ENCODE measurements around the gene BCDIN3D. TPM values are rescaled to one million over a fixed set of nuclear protein-coding genes. Genes with fewer than 3 reads are reported as not detected.
A peak's percentile ranks its signal among the peaks of the same experiment; 100 is the strongest.

Gene BCDIN3D
- total RNA-seq, 1 donor from 2014 or later = 4.9 TPM

DNA sequence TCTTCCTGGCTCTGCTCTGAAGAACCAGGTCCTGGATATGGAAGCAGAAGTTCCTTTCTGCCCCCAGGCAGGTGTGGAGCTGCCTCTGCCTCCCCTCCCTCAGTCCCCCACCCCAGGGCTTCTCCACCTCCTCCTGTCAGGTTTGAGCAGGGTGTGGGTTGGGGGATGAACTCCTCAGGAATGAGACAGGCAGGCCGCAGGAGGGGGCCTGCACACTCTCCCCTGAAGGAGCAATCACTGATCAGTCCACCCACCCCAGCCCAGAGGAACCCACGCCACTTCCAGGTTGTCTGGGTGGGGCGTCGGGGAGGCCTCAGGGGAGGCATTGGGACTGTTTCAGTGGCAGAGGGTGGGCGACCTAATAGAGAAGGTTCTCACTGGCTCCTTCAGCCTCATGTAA is 34.2 kb upstream of the BCDIN3D start:
- DNase-seq (ENCODE audit: low read depth) = no peak

DNA sequence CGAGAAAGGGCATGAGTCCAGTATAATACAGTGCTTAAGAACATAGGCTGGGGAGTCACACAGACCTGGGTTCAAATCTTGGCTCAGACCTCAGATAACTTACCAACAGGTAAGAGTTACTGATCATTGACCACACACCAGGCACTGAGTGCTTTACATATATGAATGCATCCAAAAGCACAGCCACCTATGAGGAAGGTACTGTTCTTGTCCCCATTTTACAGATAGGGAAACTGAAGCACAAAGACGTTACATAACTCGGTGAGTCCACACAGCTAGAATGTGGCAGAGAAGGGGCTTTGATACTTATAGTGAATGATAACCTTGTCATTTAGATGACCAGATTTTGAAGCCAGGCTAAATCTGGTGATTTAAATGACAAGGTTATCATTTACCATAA is 33.2 kb upstream of the BCDIN3D start:
- no peak for DNase-seq (ENCODE audit: low read depth)

DNA sequence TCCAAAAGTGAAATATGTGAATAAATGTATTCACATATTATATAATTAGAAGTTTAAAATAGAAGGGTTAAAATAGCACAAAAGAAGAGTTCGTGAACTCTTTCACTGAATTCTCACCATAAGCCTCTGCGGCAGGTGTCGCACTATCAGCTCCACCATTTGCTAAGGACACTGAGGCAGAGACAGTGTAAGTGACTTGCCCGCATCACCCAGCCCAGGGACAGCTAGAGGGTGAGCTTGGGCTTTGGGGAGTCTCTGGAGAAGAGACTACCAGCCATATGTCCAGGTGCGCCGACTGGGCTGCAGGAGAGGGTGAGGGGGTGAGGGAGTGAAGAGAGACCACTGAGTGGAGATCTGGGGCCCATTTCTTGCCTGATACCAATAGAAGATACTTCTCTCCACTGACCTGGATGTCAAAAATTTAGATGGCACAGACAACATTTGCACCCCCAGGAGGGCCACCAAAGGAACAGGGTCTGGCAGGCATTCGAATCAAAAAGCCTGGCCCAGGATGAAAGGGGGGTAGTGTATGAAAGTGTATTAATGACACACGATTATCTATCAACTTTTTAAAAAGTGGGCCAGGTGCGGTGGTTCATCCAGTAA is 32.3 kb upstream of the BCDIN3D start:
- DNase-seq (ENCODE audit: low read depth) = no peak

DNA sequence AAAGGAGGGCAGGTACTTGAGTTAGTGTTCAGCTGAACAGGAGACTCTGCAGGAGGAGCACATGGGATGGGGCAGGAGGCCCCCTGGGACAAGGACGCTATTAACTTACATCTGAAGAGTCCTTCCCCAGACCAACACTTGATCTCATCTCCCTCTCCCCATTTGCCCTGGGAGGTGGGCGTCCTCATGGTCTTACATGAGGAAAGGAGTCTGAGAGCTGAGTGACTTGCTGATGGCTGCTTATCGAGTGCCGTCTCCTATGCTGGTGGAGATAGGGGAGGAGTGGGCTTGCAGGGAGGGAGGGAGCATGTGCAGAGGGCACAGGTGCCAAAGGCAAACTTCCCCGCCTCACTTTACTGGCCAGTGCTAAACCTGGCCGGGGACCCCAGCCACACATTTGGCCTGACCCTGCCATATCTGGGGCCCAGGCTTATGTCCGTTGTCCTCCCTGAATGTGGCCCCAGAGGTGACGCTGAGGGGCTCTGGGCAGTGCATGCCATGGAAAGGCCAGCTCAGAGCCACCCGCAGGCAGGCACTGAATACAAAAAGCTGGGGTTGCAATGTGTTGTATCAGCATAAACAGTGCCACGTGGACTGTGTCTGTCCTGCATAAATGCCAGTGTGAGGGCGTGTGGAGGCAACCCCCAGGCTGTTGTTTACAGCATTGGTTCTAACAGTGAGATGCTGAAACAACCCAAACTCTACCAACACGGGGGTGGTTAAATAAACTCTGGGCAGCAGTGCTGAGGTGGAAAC is 31.4 kb upstream of the BCDIN3D start:
- no peak for DNase-seq (ENCODE audit: low read depth)

DNA sequence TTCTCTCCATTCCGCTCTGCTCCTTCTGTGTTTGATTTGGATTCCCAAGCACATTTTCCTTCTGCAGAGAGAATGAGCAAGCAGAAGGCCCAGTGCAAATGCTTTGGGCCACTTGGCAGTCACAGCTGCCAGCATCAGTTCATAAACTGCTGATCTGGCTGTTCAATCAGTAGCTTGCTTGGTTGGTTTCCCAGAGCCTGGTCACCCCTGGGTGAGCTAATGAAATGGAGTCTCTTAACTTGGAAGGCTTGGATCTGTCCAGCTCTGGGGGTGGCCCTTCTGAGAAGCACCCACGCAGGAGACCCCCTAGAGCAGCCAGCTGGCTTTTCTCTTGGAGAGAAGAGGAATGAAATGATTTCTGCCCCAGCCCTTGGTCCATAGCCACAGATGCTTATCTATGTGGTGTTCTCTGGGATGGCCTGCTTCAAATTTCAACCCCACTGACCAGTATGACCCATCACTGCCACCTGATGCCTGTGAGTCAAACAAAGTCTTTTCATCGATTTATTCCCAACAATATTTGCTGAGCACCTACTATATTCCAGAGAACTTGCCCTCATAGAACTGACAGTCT is 30.5 kb upstream of the BCDIN3D start:
- DNase-seq (ENCODE audit: low read depth) = peak; percentile 74

DNA sequence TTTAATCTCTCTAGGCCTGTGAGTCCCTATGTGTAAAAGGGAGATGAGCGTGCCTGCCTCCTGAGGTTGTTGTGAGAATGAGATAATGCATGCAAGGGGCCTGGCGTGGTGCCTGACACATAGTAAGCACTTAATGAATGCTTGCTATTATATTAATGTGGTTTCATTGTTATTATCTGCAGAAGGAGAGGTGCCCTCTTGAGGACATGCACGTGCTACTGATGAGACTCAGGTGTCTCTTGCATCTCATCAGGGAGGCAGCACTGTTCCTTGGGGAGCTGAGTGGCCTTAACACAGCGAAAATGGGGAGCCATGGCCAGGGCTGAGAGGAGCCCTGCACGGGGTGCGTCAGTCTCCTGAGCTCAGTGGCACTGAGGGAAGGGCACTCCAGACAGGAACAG is 29.9 kb upstream of the BCDIN3D start:
- peak; percentile 16 for DNase-seq (ENCODE audit: low read depth)

DNA sequence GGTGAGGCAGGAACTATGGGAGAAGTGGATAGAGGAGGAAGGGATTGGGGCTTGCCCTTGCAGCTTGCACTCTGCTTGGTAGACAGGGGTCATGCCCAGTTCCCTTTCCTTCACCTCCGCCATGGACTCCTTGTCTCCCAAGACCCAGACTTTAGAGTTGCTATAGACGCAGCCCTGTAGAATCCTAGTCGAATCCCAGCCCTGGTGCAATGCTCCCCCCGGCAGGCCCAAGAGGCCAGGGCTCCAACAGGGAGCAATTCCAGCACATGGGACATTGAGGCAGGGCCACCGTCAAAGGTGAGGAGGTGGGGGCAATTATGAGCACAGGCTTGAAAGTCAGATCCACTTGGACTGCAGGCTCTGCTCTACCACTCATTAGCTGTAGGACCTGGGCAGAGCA is 29.5 kb upstream of the BCDIN3D start:
- DNase-seq (ENCODE audit: low read depth) = no peak

DNA sequence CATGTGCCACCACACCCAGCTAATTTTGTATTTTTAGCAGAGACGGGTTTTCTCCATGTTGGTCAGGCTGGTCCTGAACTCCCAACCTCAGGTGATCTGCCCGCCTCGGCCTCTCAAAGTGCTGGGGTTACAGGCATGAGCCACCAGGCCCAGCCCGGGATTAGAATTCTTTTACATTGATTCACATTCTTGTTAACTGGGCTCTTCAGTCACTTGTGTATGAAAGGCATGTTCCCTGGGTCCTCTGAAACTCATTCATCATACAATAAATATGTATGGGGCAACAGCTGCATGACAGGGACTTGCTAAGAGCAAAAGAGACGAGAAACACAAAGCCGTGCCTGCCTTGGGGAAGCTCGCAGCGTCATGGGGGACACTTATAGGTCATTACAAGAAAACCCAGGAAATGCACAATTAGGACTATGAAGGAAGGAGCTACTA is 28.9 kb upstream of the BCDIN3D start:
- peak; percentile 78 for DNase-seq (ENCODE audit: low read depth)

DNA sequence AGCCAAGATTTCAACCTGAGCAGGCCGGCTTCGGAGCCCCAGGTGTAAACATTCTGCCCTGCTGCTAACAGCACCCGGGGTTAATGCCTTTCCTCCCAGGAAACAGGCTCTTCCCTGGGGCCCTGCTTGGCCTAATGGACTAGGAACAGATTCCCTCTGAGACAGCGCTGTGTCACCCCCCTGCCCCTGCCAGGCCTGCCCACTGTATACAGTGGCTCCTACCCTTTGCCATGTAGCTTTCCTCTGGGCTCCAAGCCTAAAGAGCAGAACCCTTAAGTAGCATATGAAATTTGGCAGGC is 28.3 kb upstream of the BCDIN3D start:
- no peak for DNase-seq (ENCODE audit: low read depth)

DNA sequence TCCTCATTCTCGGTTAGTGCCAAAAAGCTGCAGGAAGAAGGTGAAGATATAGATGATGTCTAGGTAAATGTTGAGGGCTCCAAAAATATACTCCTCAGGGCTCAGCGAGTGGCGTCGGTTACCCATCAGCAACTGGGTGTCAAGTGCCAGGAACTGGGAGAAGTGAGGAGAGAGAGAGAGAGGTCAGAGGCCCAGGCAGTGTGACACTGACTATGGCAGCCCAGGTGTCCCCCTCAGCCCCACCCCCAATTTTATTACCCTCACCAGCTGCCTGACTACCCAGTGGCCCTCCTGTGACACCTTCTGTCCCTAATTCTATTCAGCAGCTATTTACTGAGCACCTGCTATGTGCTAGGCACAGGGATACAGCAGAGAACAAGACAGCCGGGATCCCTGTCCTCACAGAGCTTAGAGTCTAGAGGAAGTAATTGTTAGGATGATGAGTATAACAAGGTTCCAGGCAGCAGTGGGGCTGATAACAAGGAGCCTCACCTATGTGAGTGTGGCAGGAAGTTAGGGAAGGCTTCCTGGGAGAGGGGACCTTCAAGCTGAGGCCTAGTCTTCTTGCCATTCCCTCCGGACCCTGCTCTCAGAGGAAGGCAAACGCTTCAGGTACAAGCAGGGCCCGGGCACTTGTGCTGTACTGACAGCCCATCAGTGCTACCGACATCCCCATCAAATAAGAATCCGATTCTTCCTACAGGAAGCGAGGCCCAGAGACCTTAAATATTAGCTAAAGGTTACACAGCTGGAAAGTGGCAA is 27.8 kb upstream of the BCDIN3D start:
- DNase-seq (ENCODE audit: low read depth) = no peak

DNA sequence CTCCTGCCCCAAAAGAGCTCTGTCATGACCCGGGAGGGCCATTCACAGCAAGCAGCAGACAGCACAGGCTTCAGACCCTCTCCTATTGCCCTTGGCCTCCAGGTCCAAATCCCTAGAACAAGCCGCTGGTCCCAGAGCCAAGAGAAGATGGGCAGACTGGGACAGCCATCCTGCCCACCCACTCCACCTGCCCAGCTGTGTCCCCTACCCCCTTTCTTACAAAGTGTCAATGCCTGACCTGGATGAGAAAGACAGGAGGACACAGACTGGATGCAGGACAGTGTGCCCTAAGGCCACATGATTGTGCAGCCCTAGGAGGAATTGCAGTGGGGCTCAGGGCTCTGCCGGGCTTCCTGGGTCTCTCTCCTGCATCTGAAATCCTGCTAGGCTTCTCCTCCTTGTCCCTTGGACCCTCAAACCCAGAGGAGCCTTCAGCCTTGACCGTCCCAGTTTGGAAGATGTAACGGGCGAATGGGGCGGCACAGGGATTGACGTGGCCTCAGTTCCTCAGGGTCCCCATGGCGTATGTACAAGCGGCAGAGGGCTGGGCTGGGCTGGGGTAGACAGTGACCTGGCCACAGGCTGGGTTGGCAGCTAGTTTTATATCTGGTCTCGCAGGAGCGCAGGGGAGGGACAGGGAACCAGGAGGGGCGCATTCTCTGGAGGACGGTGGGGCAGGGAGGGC is 27.1 kb upstream of the BCDIN3D start:
- DNase-seq (ENCODE audit: low read depth) = no peak

DNA sequence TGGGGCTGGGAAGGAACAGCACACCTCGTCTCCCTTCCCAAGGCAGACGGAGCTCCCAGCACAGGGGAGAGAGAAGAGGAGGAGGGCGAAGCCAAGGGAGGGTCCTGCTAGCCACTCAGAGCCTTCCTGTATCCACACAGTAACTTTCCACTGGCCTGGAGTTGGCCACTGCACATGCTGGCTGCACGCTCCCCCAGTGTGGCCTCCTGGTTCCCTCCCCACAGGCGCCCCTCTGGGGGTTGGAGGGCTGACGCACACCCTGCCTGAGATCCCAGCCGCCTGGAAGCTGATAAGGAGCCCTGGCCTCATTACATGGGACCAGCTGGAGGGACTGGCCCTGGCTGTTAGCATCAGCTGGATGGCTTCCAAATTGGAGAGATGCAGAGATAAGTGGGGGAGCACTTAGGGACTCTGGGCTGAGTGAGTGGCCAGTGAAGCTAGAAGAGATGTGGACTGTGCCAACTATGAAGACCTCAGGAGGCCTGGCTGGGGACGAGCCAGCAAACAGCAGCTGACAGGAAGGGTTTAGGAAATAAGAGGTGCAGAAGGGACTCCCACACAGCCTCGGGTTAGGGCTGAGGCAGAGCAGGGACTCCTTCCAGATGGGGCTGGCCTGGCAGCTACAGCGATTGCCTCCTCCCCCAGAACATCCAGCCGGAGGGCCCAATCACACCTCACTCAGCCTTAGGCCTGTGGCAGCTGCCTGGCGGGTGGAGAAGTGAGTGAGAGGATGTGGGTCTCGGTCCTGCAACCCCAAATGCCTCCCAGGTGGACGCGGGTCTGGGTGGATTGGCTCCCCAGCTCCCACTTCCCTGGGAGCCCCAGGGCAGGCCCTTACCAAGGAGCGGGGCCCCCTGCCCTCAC is 26.3 kb upstream of the BCDIN3D start:
- peak; percentile 96 for DNase-seq (ENCODE audit: low read depth)

DNA sequence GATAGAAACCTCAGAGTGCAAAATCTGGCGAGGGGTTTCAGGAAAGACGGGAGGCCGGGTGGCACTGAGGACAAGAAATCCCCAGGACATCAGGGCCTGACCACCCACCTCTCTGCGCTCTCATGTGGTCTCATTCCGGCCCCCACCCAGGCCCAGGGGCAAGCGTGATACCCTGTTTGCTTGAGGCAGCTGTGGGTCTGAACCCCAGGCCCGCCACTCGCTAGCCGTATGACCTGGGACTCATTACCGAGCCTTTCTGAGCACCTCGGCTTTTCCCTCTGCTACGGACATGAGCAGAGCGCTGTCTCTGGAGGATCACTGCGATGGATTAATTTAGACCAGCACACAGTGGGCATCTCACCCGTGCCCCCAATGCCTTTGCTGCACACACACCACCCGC is 25.5 kb upstream of the BCDIN3D start:
- DNase-seq (ENCODE audit: low read depth) = no peak

DNA sequence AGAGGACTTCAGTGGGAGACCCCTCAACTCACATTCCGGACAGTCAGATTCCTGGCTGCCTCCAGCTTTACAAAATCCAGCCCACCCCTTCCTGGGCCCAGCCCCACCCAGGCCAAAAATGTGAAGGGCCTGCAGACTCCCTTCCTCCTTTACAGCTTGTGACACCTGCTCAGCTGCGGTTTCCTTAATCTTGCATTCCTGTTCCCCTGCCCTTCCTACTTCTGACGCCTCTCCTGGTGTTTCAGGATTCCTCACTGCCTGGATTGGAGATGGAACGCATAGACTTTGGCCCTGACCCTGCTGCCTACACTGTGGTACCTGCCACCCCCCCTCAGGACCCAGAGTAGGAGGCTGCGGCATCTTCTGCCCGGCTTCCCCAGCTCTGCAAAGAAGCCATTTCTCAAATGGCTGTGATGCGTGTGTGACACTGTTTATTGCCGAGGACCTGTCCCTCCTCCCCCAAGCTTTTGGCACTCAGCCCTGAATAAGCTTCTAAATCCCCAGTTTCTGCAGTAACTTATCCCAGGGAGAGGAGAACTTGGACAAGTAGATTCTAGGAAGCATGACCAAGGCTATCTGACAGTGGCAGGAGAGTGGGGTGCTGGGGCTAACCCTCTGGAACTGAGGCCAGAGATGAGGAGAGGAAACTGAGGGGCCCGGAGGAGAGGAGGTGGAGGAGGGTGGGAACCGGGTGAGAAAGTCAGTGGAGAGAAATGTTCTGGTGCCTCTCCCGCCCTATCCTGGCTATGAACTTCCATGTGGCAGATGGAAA is 24.9 kb upstream of the BCDIN3D start:
- DNase-seq (ENCODE audit: low read depth) = peak; percentile 64

DNA sequence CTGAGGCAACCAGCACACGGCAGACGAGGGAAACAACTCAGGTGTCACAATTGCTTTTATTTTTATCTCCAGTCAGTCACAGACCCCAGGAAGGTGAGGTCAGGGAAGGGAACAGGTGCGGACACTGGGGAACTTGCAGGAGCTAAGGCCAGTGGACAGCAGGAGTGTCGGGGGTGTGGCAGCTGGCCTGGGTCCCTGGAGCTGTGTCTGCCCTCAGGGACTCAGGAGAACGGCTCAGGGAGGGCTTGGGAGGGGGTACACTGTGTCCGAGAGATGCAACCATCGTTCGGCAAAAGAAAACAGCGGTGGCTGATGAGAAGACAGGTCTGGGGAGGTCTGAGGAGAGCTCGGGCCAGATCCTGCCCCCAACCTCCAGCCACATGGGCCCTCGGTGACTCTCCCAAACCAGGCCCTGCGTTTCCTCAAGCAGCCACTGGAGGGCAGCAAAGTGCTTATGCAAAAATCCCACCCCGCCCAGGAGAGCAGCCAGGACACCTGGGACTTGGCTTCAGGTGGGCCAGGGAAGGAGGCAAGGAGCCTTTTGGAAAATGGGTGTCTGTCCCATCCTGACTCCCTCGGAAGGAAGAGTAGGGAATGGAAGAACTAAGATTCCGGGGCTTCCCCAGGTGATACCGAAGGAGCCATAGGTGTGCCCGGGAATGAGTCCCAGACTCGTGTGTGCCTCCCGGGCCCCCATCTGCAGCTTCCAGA is 24.1 kb upstream of the BCDIN3D start:
- peak; percentile 80 for DNase-seq (ENCODE audit: low read depth)

DNA sequence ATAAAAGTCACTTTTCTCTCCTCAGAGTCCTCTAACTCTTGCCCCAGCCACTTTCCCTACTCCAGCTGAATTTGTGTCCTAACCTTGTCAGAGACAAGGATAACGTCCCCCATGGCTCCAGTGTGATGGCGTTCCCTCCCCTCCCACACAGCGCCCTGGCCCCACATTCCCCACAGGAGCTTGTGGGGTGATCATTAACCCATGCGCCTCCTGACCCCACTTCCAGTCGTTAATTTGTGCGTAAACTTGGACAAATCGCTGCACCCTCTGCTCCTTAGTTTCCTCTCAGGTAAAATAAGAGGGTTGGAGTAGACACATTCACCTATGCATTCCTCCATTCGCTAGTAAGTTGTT is 22.9 kb upstream of the BCDIN3D start:
- DNase-seq (ENCODE audit: low read depth) = no peak

DNA sequence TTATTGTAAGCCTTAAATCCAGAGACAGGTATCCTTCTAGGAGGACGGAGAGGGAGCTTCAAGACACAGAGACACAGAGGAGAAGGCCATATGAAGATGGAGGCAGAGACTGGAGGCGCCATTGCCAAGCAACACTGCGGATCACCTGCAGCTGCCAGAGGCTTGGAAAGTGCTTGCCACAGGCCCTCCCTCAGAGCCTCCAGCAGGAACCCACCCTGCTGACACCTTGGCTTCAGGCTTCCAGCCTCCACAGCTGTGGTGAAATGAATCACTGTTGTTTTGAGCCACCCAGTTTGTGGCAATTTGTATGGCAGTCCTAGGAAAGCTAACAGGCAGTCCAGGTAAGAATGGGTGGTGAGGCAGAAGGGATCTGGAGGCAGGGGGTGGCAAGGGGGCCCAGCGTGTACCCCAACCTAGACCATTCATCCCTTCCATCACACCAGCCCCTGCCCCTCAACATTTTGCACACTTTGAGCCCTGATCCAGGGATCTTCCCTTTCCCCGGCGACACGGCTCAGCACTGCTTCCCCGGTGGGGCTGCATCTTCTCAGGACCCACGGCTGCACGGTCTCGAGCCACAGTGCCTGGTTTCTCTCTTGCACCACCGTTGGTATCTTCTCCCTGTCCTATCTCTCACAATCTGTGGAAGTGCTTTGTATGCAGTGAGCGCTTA is 22.3 kb upstream of the BCDIN3D start:
- peak; percentile 16 for DNase-seq (ENCODE audit: low read depth)

DNA sequence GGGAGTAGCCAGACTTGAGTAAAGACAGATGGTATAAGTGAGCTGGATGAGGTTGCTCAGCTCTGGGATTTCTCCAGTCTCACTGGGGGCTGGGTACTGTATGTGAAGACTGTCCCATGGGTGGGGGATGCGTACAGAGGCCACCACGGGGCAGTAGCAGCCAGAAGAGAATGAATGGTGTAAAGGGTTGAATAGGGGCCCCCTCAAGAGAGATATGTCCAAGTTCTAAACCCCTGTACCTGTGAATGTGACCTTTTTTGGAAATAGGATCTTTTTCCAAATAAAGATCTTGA is 21.8 kb upstream of the BCDIN3D start:
- DNase-seq (ENCODE audit: low read depth) = no peak

All from myocyte (in vitro differentiated cells).